GM18502 (cell line): ENCODE measurements around the gene CRTC2.
"Not testable (repeated sequence)": the region's sequence is repeated elsewhere in the genome, so short reads cannot be mapped to it uniquely, and the experiment has no call there.

Source experiments
- ATAC-seq: cut with Tn5 transposase; IDR thresholded peaks from one replicate; pipeline ENCODE4 v1.9.1; 2021; ENCODE audit warnings: mild to moderate bottlenecking; ENCODE audit not compliant: unreplicated experiment, poor library complexity

CRTC2 gene

DNA sequence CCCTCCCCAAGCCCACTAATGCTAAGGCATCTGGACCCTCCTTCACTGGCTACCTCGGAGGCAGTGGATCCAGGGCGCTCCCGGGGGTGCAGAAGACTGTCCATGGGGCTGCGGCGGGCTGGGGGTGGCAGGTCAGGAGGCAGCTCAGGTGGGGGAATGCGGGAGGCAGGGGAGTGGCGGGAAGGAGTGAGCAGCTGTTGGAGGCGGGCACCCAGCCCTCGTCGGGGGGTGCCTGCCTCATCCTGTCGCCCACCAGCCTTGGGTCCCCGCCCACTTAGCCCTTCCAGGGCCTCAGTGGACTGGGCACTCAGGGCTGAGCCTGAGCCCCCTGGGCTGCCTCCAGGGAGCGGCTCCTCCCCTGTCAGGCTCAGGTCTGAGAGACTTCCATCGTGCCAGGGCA, 25.0 kb downstream of the CRTC2 start:
- no peak for ATAC-seq

DNA sequence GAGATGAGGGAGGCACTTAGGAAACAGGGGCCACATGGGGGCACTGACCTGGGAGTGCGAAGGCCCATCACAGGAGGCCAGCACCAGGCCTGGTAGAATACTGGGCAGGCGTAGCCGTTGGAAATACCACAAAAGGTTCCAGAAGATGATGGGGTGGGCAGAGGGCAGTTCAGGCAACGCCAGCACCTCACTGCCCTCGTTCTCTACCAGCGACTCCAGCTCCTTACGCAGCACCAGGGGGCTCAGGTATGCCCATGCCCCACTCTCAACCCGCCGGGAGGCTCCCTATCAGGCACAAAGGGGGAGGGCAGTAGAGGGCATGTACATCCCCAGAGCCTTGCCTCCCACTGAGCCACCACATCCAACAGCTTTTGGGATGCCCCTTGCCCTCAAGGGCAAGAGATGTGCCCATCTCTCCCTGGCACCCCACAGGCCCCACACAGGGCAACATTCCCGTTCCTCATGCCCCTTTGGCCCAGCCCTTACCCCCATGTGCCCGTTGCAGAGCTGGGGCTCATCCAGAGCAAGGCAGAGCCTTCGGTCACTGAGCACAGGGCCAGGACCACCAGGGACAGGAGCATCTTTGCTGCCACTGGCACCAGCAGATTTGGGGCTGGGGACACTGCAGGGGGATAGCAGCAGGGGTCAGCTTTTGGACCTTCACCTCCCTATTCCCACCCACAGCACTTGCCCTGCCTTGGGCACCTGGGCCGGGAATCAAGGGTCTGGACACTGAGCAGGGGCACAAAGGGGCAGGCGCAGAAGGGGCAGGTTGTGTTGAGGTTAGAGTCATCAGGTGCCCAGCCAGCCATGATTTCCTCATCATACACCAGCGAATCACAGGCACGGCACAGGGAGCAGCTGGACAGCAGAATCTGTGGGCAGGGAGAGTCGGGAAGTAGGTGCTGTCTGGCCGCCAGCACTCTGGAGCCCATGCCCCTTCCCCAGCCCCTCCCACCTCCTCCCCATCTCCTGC, 26.0 kb downstream of the CRTC2 start:
- ATAC-seq: no peak

DNA sequence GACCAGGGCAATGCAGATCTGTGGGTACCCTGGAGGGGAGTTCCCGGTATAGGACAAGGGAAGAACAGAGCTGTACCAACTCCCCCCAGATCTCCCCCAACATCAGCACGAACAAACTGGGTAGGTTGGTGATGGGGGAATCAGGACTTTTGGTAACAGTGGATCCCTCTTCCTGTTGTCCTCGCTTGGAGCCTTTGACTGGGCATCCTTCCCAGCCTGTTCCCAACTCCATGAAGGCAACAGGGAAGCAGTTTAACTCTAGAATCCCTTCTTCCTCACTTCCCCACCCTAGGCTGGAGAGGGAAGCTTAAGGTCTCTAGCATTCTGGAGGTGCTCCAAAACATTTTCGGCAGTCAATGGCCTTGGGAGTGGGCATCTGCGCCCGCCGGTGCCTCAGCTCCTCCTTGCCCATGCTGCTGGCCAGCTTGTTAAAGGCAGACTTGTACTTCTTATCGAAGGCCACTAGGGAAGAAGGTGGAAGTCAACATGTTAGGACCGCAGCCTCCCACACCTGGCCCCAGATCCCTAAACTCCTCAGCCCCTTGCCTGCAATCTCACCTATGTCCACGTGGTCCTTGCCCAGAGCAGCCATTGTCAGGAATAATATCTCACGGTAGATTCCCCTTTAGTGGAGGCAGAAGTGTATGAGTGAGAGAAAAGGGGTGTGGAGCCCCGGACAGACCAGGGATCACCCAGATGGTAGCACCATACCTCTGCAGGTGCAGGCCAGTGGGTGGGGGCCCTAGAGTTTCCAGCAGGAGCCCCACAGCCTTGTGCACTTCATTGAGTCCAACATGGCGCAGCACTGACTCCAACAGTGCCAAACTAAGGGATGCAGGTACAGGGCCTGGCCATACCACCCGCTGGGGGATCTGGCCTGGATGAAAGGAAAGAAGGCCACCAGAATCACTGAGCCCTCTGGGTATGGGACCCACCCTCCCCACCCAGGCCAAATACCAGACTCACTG, 28.1 kb downstream of the CRTC2 start:
- no peak for ATAC-seq

DNA sequence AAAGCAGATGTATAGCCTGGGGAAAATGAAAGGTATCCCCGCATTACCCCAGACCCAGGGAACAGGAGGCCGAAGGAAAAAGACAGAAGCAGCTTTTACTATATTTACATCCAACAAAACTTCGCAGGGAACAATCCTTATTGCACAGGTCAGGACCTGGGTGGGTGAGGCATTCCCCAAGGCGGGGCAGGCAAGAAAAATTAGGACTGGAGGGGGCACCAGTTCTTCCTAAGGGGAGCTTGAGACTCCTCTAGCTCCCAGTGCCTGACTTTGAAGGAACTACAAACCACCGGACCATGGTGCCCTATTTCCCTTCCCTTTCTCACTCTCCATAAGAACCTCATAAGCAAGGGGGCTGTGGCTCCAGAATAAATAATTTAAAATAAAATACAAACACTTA, 29.0 kb downstream of the CRTC2 start:
- no peak for ATAC-seq

DNA sequence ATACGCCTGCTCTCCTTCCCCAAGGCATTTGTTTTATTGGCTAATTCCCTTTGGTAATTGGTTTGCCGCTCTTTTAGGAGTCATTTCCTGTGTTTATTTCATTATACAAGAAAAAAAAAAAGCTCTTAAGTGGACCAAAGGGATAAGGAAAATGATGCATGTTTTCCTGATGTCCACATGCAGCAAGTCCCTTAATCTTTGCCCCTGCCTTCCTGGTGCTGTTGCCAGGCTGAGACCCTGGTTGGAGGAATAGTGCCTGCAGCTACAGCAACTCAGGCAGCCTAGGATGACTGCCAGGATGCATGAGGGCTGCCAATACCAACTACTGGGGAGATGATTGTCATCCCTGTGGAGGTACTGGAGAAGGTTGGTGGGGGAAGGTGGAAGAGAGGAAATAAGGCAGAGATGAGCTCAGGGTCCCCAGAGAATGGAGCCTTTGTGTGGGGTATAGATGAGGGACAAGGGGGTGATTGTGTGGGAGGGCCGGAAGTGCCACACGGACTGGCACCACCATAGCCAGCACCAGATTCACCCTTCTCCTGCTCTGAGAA, 29.5 kb downstream of the CRTC2 start:
- ATAC-seq: no peak

DNA sequence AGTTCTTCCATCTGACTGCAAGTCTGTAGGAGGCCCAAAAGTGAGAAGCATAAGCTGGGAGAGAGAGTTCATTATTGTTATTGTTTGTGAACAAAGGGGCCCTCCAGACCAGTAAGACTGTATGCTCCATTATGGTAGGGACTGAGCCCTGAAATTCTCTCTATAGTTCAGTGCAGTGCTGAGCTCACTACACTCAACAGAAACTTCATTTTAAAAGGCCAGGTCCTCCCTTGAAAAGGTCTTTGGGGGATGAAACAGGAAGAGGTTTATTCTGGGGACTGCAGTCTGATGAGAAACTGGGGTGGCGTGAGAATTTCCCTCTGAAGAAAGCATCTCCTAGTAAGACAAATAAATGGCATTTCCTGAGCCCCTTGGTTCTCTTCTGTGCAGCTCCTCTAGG, 30.2 kb downstream of the CRTC2 start:
- no peak for ATAC-seq

DNA sequence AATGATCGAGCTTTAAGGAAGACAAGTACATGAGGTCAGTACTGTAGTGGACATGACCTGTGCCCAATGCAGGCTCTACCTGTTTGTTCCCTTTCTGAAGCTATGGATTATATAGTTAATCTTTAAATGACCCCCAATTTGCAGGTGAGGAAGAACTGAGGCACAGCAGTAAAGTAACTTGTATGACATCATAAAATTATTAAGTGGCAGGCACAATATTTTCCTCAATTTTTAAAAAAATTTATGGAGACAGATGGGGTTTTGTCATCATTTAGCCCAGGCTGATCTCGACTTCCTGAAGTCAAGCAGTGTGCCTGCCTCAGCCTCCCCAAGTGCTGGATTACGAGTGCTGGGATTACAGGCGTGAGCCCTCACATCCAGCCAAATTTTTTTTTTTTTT, 32.0 kb downstream of the CRTC2 start:
- ATAC-seq: no peak

DNA sequence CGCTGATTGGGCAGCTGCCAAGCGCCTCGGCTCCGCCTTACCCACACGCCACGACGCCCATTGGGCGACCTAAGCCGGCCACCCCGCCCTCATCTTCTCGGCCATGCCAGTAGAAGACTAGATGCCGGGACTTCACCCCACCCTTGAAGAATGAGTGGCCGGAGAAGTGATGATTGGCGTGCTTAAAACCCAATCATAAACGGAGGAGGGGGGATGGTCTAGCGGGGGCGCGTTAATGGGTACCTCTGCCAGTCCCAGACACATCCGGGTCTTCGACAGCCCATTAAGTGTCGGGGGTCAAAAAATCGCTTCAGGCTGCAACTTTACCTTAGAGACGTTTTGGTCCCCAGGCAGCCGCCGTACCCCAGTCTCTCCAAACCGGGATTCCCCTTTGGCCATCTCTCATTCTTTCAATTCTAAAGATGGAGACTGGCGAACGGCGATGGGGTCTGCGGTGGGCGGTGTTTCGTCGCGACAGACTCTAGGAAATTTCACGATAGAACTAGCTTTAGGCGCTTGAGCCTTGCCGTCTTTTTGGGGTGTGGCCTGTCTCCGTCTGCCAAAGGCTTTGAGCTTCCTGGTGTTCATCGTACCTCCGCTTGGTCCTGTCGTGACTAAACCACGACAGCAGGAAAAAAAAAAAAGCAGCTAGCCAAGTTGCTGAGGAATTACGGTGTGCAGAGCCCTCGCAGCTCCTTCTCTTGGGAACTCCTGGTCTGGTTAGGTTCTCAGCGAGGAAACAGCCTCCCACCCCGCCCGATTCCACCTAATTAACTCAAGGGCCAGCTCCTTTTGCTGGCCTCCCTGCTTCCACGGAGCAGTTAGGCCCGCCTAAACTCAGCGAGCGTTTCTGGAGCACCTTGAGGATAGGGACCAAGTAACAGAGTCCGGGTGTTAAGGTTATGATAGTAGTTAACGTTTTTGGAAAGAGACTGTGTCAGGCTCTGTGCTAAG, 35.2 kb downstream of the CRTC2 start, which contains the start of gene GATAD2B:
Gene GATAD2B, minus strand, starts transcription at position 1 of the 954 bp plus-strand sequence. CDS start 94,625 bp downstream, outside the sequence.
- ATAC-seq: peak; percentile 88

DNA sequence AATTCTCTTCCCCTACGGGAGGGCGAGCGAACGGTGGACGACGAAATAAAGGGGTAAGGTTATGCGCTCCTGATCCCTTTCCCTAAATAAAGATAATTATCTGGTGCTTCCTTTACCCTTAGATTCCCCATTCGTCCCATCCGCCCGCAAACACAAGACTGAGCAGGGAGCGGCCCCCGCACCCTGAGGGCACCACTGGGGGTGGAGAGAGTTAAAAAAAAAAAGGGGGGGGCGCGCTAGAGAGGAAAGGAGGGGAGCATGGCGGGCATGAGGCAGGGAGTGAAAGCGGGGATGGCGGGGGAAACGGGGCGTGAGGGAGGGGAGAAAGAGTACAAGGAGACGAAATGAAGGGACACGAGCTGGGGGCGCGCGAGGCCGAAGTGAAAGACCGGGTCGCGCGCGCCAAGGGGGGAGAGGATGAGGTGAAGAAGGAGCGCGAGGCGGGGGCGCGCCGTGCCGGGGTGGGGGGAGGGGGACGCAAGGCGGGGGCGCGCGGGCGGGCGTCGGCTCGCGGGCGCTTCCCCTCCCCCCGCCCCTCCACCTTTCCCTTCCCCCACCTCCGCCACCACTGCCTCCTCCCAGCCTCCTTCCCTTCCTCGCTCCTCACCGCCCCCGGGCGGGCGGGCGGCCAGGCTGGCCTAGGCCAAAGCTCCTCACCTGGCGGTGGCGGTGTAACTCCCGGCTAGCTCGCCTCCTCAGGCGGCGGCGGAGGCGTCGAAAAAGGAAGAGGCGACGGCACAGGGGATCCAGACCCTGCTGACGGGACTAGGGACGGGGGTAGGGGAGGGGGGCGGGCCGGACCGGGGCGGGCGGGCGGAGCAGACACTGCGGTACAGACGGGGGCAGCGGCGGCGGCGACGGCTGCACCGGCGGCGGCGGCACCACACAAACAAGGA, 36.1 kb downstream of the CRTC2 start:
- ATAC-seq: peak; percentile 30

DNA sequence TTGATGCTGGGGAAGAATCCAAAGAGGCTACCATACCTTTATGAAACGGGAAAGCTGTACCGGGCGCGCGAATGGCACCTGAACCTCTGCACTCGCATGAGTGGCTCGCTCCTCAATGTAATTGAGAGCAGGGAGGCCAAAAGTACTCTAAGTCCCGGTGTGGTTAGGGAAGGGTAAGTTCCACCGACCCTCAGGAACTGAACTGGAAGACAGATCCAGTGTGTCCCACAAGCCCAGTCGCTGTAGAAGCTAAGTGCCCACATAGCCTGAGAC, 36.7 kb downstream of the CRTC2 start:
- ATAC-seq: no peak

DNA sequence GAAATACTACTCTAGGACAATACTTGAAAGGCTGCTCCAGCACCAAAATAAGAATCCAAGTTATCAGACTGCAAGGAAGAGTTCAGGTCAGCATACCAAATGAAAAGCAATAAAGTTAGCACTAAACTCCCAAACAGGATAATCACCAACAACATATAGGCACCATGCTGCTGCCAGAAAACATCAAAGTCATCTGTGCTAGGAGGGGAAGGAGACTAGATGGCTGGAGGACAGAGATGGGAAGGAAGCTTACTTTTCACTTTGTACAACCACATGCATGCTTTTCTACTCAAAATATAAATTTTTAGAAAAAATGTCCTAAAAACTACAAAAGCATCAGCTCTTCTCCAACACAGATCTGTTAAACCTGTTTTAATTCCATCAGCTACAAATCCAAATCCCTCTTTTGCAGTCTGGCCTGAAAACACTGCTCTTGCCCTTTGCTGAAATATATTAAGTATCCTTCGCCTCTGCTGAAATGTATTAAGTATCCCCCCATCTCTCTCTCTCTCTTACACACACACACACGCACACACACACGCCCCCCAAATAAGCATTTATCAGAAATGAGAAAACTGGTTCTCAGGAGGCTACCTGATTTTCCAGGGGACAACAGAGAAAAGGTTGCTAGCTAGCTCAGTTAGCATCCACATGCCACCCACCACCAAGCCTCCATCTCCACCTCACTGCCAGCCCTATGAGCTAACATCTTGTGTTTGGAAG, 37.2 kb downstream of the CRTC2 start:
- ATAC-seq: no peak

DNA sequence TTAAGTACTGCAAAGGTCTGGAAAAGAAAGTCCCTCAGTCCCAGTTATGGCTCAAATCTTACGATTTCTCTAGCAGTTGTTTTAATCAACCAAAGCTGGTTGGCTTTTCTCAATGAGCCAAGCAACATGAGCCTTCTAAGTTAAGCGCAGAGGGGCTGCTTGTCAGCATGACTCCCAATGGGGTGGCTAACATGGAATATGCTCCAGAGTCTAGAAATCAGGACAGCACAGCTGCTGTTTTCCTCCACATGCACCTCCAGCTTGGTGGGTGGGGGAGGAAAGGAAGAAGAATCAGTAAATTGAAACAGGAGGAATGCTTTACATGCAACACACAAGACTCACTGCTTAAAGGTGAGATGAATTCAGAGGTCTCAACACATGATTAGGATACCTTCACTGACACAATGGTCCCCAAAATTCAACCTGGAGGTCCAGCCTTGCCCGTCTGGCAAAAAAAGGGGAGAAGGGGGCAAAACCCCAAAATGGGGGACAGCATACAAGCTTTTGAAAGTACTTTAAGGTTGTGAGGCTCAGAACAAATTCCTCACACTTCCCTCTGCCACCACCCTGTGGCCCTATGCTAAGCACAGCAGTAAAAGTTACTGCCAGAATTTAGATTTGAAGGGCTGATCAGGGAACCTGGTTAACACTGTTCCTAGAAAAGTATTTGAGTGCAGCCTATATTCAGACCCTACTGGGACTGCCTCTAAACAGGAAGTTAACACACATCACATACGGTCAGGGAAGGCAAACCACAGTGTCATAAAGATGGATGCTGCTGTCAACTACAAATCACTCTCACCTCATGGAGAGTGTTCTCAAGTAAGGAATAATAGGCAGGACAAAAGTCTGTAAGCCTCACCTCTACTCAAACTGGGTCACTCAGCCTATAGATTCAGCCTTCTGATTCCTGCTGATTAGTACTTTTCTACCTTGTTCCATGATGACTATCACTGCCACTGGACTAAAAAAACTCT, 38.2 kb downstream of the CRTC2 start:
- no peak for ATAC-seq

DNA sequence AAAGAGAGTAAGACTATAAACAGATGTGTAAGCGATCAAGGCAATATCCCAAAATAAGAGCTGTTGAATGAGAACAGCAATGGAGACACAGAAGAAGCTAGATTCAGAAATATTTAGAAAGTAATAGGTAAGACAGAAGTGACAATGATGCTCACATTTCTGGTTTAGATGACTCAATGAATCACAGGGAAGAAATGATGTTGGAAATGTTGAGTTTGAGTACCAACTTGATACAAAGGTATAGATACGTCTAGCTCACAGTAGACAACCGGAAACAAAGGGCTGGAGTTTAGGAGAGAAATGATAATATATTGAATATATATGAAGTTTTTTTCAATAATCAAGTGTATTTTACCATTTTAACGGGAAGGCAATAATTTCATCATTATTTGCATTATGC, 42.1 kb downstream of the CRTC2 start:
- no peak for ATAC-seq

DNA sequence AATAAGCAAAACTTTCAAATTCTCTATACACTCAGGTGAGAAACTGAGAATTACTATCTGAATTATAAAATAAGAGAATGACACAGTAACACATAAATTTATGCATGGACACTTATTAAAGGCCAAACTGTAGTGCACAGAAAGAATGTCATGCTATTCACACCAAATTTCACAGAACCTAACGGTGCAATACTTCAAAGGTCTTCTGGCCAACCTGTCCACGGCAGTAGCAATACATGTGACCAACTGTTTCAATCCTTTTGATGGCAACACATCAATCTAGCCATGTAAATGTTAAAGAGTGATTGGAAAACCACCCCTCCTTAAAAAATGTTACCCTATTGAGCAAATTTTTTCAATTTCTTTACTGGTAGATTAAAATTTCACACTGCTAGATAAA, 46.1 kb downstream of the CRTC2 start:
- ATAC-seq: no peak

DNA sequence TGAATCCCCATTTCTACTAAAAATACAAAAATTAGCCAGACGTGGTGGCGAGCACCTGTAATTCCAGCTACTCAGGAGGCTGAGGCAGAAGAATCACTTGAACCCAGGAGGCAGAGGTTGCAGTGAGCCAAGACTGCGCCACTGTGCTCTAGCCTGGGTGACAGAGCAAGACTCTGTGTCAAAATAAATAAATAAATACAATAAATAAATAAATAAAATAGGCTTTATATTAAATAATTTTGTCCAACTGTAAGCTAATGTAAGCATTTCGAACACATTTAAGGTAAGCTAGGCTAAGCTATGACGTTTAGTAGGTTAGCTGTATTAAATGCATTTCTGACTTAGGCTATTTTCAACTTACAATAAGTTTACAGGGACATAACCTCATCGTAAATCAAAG, 47.9 kb downstream of the CRTC2 start:
- not testable (repeated sequence) for ATAC-seq

DNA sequence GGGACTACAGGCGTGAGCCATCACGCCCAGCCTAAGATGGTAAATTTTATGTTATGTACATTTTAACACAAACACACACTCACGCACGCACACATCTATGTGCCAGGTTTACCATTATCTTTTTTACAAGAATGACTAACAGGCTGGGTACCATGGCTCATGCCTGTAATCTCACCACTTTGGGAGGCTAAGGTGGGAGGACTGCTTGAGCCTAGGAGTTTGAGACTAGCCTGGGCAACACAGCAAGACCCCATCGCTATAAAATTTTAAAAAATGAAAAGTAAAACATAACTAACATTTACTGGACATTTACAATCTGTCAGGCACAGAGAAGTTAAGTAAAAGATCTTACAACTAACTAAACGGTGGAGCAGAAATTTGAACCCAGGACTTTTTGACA, 50.3 kb downstream of the CRTC2 start:
- ATAC-seq: no peak

DNA sequence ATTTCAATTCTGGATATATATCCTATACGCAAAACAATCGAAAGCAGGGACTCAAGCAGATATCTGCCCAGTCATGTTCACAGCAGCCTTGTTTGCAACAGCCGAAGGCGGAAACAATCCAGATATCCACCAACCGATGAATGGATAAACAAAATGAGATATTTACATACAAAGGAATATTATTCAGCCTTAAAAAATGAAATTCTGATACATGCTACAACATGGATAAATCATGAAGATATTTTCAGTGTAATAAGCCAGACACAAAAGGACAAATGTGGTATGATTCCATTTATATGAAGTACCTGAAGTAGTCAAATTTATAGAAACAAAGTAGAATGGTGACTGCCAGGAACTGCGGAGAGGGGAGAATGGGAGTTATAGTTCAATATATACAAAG, 51.3 kb downstream of the CRTC2 start:
- no peak for ATAC-seq
